ENCODE data around the gene TMEM132D.

Gene TMEM132D

GRCh38 chr12:129873111-129873832 lies 30.6 kb downstream of the TMEM132D start:
- DNase-seq, result no peak

- no peak for DNase-seq
Observed at GRCh38 chr12:129871991-129872972, 31.5 kb downstream of the TMEM132D start.

GRCh38 chr12:129870796-129871195 lies 33.0 kb downstream of the TMEM132D start:
- no peak for DNase-seq

GRCh38 chr12:129870136-129870535 lies 33.7 kb downstream of the TMEM132D start:
- DNase-seq, result no peak

- no peak for DNase-seq
Observed at GRCh38 chr12:129868575-129868974, 35.2 kb downstream of the TMEM132D start.

- DNase-seq, result no peak
Observed at GRCh38 chr12:129863938-129864337, 39.9 kb downstream of the TMEM132D start.

- no peak for DNase-seq
Observed at GRCh38 chr12:129862561-129863175, 41.2 kb downstream of the TMEM132D start.

GRCh38 chr12:129861951-129862350 lies 41.9 kb downstream of the TMEM132D start:
- no peak for DNase-seq

GRCh38 chr12:129854591-129854990 lies 49.2 kb downstream of the TMEM132D start:
- no peak for DNase-seq

- no peak for DNase-seq
Observed at GRCh38 chr12:129851296-129851695, 52.5 kb downstream of the TMEM132D start.

GRCh38 chr12:129848876-129849275 lies 54.9 kb downstream of the TMEM132D start:
- no peak for DNase-seq

- no peak for DNase-seq
Observed at GRCh38 chr12:129847063-129847462, 56.8 kb downstream of the TMEM132D start.

GRCh38 chr12:129844662-129845220 lies 59.1 kb downstream of the TMEM132D start:
- no peak for DNase-seq

- no peak for DNase-seq
Observed at GRCh38 chr12:129841251-129841650, 62.6 kb downstream of the TMEM132D start.

GRCh38 chr12:129840145-129840884 lies 63.5 kb downstream of the TMEM132D start:
- DNase-seq, result no peak

GRCh38 chr12:129839679-129840078 lies 64.1 kb downstream of the TMEM132D start:
- DNase-seq, result no peak

- DNase-seq, result no peak
Observed at GRCh38 chr12:129831294-129831693, 72.5 kb downstream of the TMEM132D start.

- no peak for DNase-seq
Observed at GRCh38 chr12:129830796-129831195, 73.0 kb downstream of the TMEM132D start.

GRCh38 chr12:129827866-129828384 lies 75.9 kb downstream of the TMEM132D start:
- no peak for DNase-seq

GRCh38 chr12:129827102-129827865 lies 76.5 kb downstream of the TMEM132D start:
- DNase-seq, result no peak

- no peak for DNase-seq
Observed at GRCh38 chr12:129826273-129826672, 77.6 kb downstream of the TMEM132D start.

Data from CD4-positive, alpha-beta T cell treated with Interleukin-6 for 4 hours (primary cell).